Measurements from ENCODE around the gene OXCT1. TPM values are rescaled to one million over a fixed set of nuclear protein-coding genes. Genes with fewer than 3 reads are reported as not detected.

The OXCT1 gene
- total and polyA plus RNA-seq, 2 donors (not counting 3 experiments of a cell fraction or from before 2014, with no cell fraction given), result 12.8 to 37.4 TPM

DNA sequence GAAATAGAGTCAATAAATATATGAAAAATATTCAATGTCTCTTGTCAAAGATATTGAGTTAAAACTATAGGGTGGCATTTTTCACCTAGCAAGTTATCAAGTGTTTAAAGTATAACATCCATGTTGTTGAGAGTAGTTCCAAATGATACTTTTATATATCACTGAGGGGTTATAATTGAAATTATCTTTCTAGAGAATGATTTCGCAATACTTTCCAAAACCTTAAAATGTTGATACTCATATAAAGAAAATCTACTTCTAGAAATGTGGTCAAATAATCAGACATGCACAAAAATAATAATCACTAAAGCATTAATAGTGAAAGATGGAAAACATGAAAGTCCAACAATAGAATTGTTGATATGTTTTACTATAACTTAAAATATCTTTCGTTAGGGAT is 50.1 kb downstream of the OXCT1 start:
- H2AFZ ChIP-seq (ENCODE audit: low read depth, low read length), result no peak overlapping the region
- H3K9me1 ChIP-seq (replicated peaks; ENCODE audit: control insufficient read depth, extremely low read depth, insufficient read depth, low read length), result no peaks in the 10 kb centered on the region
- H3K4me3 ChIP-seq (replicated peaks in 1 of 3; ENCODE audit: insufficient read depth in 1 of 3, low read depth in 1 of 3, low read length in 3 of 3), result no peak overlapping the region
- ChIA-PET POLR2A (interaction anchor here (0.6 kb wide), 1 partner anchor 52 kb away, joined by 3 read pairs; no protein-coding TSS in a partner anchor), CTCF (no interaction called here)
- intact Hi-C loops (cut with micrococcal nuclease) (no loop called here), dilution Hi-C loops (cut with MboI; ENCODE audit: extremely low pct_ligation_motif_present, low sequenced_read_pairs) (no loop called here)
- H3K36me3 ChIP-seq (ENCODE audit: control insufficient read depth in 2 of 2, extremely low read depth in 1 of 2, insufficient read depth in 2 of 2, low read length in 2 of 2), result no peaks in the 10 kb centered on the region
- DNase-seq (ENCODE audit: low read depth, low spot score), result no peak
- H3K9me3 ChIP-seq (replicated peaks; ENCODE audit: control insufficient read depth, insufficient read depth, low read length), result no peaks in the 10 kb centered on the region
- H3K4me2 ChIP-seq (ENCODE audit: insufficient read depth, low read length), result no peak overlapping the region
- peaks cover 18% of the 10 kb centered on the region for H3K4me1 ChIP-seq (ENCODE audit: control insufficient read depth, extremely low read depth, insufficient read depth, low read length)
- TF ChIP-seq MYC (IDR thresholded peaks at IDR 0.05; ENCODE audit: low read depth, low read length) (no peak), POLR2A (IDR thresholded peaks at IDR 0.05; ENCODE audit: low read depth, low read length) (no peak), GATA2 (IDR thresholded peaks at IDR 0.05; ENCODE audit: insufficient read depth, insufficient read length, low read depth, low read length) (no peak), POLR2AphosphoS5 (IDR thresholded peaks at IDR 0.05; ENCODE audit: insufficient read depth, low read depth, low read length) (no peak), EZH2 (IDR thresholded peaks at IDR 0.05; ENCODE audit: borderline replicate concordance, low read depth, low read length, severe bottlenecking) (no peak), JUN (IDR thresholded peaks at IDR 0.05; ENCODE audit: borderline replicate concordance, insufficient read depth, insufficient read length, low read depth) (no peak), FOS (IDR thresholded peaks at IDR 0.05; ENCODE audit: borderline replicate concordance, insufficient read depth, low read length) (no peak)
- TF ChIP-seq, protein P1, sequence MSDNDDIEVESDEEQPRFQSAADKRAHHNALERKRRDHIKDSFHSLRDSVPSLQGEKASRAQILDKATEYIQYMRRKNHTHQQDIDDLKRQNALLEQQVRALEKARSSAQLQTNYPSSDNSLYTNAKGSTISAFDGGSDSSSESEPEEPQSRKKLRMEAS (IDR thresholded peaks at IDR 0.05; ENCODE audit: insufficient read depth, insufficient read length), result no peak
- TF ChIP-seq, protein P2, sequence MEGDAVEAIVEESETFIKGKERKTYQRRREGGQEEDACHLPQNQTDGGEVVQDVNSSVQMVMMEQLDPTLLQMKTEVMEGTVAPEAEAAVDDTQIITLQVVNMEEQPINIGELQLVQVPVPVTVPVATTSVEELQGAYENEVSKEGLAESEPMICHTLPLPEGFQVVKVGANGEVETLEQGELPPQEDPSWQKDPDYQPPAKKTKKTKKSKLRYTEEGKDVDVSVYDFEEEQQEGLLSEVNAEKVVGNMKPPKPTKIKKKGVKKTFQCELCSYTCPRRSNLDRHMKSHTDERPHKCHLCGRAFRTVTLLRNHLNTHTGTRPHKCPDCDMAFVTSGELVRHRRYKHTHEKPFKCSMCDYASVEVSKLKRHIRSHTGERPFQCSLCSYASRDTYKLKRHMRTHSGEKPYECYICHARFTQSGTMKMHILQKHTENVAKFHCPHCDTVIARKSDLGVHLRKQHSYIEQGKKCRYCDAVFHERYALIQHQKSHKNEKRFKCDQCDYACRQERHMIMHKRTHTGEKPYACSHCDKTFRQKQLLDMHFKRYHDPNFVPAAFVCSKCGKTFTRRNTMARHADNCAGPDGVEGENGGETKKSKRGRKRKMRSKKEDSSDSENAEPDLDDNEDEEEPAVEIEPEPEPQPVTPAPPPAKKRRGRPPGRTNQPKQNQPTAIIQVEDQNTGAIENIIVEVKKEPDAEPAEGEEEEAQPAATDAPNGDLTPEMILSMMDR (IDR thresholded peaks at IDR 0.05; ENCODE audit: extremely low read depth in 1 of 2, insufficient read depth in 1 of 2, low read depth in 1 of 2, low read length in 2 of 2), result no peak
- H3K27me3 ChIP-seq (ENCODE audit: control insufficient read depth in 2 of 2, insufficient read depth in 2 of 2, low read length in 2 of 2), result no peaks in the 10 kb centered on the region
- no peak for FAIRE-seq
- no peaks in the 10 kb centered on the region for H4K20me1 ChIP-seq (replicated peaks; ENCODE audit: control insufficient read depth, extremely low read depth, insufficient read depth, low read length)
- BruUV-seq (replicated peaks), result no TSS peak
- H3K9ac ChIP-seq (replicated peaks; ENCODE audit: extremely low read depth, insufficient read depth, low read length), result no peak overlapping the region
- no peaks in the 10 kb centered on the region for H3K79me2 ChIP-seq (ENCODE audit: control insufficient read depth, insufficient read depth, low read length)
- no peak overlapping the region for H3K27ac ChIP-seq (ENCODE audit: insufficient read depth, low read depth, low read length)
